Activated CD8-positive, alpha-beta memory T cell treated with anti-CD3 and anti-CD28 coated beads for 1 hour (primary cell): ENCODE measurements around the gene PNP.

Experiments
- DNase-seq, 2 donors: peaks; one replicate each; pipeline ENCODE4 v3.0.0-alpha.2; 2020; ENCODE audit warnings: low read depth in 1 of 2; ENCODE audit errors: extremely low read depth in 1 of 2

Gene PNP

DNA sequence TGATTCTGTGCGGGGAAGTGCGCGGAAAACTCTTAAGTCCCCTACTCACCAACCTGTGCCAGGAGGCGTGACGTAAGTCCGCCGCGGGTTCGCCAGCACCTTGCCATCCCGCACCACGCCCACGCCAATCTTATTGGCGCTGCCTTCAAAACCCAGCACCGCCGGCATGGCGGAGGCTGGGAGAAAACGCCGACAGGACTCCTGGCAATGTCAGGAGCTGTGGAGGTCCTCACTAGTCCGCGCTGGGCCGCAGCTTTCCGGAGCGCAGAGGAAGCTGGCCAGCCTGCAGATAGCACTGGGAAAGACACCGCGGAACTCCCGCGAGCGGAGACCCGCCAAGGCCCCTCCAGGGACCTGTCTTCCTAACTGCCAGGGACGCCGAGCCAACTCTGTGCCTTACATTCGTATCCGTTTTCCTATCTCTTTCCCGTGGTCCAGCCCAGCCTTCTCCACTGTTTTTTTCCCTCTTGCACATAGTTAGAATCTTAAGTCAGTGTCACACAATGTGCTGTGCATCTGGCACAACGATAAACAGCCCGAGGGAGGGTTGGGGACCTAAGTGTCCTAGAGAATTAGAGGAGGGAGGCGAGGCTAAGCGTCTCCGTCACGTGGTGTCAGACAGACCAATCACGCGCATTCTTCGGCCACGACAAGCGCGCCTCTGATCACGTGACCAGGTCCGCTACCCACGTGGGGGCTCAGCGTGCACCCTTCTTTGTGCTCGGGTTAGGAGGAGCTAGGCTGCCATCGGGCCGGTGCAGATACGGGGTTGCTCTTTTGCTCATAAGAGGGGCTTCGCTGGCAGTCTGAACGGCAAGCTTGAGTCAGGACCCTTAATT, 14.5 kb upstream of the PNP start, which contains the start of the genes APEX1 and OSGEP:
Gene APEX1, plus strand, starts transcription at position 711 of the 839 bp plus-strand sequence. CDS start 420 bp downstream, outside the sequence.
Gene OSGEP, minus strand, starts transcription at position 297 of the 839 bp plus-strand sequence. Its CDS starts 129 bp downstream, at position 168.
- peak; percentile 93 to 97 for DNase-seq

DNA sequence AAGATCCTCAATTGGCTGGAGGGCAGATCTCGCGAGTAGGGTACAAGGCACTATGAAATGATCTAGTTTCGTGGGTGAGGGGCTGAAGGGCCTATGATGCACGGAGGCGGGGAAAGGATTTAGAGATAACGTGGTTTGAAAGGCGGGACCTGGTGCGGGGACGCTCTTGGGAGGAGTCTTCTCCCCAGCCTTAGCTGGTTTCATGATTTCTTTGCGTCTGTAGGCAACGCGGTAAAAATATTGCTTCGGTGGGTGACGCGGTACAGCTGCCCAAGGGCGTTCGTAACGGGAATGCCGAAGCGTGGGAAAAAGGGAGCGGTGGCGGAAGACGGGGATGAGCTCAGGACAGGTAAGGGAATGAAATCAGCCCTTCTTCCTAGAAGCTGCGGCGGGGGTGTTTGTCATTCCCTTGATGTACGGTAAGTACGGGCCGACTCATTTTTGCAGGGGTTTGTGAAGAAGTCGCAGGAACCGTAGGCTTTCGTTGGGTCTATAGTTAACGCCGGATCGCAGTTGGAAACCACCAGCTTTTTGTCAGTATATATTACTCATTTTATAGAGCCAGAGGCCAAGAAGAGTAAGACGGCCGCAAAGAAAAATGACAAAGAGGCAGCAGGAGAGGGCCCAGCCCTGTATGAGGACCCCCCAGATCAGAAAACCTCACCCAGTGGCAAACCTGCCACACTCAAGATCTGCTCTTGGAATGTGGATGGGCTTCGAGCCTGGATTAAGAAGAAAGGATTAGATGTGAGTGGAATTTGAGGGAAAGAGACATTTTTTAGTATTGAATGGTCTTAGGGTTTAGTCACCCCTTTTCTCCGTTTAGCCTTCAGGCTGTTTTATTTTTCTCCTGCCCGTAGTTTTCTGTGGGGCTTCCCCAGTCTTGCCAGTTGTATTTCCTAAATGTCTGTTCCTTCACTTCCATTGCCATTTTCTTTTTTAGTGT, 13.6 kb upstream of the PNP start:
- peak; percentile 33 to 37 for DNase-seq

DNA sequence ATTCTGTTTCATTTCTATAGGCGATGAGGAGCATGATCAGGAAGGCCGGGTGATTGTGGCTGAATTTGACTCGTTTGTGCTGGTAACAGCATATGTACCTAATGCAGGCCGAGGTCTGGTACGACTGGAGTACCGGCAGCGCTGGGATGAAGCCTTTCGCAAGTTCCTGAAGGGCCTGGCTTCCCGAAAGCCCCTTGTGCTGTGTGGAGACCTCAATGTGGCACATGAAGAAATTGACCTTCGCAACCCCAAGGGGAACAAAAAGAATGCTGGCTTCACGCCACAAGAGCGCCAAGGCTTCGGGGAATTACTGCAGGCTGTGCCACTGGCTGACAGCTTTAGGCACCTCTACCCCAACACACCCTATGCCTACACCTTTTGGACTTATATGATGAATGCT, 12.2 kb upstream of the PNP start:
- no peak for DNase-seq

DNA sequence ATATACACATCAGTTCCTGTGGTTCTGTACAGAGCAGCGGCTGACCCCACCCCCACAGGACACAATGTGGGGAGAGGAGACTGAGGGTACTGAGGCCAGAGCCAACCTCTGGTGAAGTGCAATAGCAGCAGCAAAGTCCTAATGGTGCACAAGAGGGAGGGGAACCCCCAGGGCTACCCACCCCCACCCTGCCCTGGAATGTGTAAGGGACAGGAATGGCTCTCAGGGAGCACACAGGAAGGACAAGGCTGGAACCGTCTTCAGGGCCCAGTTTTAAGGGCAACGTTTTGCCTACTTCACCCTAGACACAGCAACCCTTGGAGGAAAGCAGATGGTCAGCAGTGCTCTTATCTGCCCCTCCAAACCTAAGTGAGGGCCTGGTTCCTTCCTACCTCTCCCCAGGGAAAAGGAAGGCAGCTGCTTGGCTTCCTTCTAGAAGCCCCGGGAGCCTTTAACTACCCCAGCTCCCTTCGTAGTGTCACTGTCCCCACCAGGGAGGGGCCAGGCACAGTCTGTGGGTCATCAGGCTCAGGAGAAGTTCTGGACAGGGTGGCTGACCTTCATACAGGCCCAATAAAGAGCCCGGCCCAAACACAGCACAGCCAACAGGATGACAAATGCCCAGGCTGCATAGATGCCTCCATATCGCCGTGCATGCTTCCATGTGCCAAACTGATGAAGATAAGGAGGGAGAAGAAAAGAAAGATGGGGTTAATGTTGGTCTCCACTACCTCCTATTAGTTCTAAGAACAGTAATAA, 11.0 kb upstream of the PNP start:
- DNase-seq = no peak

DNA sequence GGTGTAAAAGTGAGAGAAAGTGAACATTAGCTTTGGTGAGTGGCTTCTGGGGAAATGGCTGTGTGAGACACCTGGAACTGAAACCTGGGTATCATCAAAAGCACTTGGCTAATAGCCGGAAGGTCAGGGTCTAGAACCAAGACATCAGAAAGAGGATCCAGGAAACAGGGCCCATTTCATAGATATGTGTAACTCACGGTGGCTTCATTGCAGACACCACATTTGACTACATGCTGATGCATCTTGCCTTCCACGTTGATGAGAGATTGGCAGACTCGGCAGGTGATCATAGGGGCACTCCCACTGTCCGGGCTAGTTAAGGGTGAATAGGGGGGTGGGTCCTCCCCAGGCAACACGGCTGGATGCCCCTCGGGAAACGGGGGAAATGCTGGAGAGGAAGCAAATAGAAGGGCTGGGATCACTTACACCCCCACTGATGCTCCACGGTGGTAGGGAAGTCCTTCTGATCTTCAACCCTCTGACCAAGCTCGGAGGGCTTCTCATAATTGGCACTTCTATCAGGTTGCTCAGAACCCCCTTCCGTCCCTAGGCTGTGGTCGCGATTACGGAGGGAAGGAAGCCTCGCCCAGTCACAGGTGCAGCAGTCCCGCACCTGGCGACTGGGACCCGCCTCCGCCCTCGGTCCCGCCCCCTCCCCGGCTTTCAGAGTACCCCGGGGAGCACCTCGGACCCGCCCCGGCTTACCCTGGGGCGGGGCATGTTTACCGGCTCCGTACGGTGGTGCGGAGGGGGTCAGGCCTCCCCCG, 8.6 kb upstream of the PNP start:
- DNase-seq = no peak

DNA sequence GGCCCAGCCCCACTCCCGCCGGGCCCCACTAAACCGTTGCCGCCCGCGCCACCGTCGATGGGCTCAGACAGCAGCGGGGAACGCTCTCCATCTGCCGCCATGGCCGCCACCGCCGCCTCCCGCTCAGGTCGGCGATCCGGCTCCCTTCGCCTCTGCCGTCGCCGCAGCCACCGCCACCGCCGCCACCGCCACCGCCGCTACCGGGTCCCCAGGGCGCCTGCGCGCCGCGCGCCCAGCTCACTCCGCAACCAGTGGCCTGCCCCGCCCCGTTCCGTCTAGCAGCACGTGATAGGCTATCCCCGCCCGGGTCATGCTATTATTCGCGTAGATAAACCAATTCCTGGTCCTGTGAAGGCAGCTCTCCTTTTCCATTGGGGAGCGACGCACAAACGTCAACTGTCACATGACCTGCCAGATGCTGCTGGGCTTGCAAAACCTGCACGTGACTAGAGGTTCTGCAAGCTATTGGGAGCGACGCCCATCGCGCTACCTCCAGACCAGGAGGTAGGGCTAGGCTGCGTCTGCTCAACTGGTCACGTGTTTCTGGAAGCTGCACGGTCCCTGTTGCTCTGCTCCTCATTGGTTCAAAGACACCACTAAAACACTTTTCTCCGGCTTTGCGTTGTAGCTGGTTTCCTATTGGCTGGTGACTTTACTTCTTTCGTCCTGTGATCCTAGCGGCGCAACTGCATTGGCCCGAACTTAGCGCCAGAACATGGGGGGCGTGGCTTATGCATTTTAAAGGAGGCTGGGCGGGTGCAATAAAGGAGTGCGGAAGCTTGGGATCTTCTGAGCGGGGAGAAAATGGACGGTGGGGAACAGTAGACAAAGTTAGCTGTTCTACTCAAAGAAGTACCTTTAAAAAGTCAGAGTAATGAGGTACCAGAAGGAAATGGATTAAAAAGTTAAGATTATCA, 7.7 kb upstream of the PNP start, which contains the start of gene PIP4P1:
Gene PIP4P1, minus strand, starts transcription at position 210 of the 917 bp plus-strand sequence. Its CDS starts 109 bp downstream, at position 101.
- peak; percentile 95 for DNase-seq

DNA sequence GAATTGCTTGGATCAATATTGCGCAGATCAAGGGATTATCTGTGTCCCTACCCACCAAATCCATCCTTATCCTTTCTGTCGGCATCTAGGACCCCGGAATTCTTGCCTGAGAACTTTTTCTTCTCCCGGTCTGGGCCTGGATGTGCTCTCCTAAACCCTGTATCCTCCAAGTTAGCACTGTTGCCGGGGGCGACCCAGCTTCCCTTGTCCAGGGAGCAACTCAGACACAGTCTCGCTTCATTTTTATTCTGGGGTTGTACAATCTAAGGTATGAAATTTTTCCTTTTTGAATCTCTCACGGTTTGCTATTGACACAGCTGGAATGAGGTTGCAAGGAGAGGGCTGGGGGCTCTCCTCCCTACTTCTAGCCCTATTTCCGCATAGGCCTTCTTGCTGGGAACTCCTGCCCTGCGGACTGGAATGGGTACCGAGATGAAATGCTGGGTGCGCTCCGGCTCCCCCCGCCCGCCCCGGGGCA, 403 bp upstream of the PNP start:
- no peak for DNase-seq

DNA sequence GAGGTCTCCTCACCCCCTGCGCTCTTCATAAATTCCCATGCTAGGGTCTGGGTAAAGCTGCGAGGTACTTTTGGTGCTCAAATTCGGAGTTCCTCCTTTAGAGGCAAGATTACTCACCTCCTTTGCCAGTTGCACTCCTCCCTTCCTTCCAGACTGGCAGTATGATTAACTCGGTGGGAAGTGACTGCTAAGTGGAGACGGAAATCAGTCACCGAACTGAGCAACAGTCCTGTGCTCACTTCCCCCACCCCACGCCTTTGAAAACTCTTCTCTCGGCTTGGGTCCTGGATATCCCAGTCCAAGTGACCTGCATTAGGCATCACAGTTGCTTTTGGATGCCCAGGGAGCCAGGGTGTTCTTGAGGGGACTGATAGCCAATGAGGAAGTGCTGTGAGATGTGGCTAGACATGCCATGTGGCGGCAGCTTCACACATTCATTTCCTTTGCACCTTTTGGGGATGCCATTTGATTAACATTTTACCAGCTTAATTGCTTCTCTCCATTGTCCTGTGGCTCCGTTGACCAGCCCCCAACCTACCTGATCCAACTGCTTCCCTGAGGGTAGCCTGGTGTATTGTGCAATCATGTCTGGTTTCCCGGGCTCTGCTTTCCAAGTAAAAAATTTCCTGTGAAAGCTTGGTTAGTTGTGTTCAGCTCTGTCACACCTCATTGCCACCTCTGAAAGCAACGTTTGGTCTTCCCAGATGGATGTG, 840 bp downstream of the PNP start:
- DNase-seq = no peak

DNA sequence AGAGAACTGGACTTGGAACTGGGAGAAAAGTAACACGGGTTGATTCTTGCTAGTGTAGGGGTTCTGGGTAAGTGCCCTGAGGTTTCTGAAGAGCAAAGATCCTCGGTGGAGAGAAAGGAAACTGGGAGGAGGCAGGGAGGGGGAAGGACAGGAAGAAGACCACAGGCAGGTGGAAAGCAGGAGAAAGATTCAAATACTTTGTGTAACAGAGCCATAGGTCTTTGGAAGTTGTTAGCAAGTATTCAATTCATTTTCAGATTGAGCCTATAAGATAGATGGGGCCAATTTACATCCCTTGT, 1.3 kb downstream of the PNP start:
- no peak for DNase-seq

DNA sequence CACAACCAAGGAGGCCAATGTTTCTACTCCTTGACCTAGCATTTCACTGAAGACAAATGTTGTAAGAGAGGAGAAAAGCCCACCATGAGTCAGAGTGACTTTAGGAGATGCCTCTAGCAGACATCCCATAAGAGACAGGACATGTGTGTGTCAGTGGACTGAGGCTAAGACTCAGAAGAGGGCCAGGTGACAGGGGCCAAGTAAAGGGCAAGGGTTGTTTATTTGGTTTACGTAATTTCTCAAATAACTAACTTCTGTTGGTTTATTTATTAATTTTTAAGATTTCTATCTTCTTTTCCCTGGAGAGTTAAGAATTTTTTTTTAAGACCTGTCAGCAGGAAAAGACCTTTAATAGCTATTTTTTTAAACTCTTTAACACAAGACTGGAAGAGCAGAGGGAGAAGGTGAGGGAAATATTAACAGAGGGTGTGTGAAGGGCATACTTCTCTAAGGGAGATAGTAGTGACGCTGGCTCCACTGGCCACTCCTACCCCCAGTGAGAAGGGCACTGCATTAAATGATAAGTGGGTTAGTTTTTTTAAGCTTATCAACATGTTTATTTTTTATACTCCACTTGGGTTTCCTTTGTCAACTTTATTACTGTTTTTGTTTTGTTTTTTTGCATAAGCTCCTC, 3.4 kb downstream of the PNP start:
- no peak for DNase-seq

DNA sequence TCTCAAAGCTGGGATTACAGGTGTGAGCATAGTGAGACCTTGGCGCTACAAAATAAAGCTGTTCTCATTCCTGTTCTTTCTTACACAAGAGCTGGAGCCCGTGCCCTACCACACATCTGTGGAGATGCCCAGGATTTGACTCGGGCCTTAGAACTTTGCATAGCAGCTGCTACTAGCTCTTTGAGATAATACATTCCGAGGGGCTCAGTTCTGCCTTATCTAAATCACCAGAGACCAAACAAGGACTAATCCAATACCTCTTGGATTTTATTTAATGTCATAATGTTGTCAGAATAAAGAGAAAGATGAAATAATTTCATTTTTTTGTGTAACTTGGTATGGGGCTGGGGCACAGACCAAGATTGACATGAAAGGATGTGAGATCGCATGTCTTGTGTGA, 7.6 kb downstream of the PNP start:
- no peak for DNase-seq

DNA sequence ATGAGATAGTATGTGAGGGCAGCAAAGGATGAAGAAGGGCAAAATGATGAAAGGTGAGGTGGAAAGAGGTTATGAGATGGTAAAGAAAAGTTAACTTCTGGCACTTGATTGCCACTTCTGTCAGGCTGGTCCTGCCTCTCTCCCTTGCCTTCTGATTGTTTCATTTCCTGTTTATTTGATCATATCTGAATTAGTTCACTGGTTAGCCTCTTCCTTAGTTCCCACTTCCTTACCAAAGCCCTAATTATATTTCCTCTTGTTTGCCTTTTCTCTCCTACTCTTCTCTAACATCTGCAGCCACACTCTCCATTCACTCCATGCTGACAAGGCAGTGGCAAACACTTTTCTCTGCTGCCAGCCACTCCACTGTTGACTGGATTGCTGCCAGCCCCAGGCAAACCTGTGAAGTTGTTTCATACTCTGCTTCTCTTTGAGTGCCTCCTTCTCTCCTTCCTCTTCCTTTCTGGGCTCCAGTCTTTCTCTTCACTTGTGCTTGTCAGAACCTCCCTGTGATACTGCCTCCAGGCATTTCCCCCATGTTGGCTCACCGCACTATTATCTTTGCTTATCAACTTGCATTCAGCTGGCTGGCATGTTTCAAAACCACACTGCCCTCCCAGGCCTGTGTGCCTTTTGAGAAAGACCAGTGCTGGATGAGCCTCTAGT, 8.1 kb downstream of the PNP start:
- DNase-seq = no peak

DNA sequence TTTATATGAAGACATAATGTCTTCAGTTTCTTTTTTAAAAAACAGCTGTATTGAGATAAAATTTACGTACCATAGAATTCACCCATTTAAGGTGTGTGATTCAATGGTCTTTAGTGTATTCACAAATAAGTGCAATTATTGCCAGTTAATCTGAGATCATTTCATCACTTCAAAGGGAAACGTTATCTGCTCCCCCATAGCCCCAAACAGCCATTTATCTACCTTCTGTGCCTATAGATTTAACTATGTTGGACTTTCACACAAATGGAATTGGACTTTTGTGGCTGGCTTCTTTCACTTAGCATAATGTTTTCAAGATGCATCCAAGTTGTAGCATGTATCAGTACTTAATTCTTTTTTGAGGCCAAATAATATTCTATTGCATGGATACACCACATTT, 9.7 kb downstream of the PNP start:
- no peak for DNase-seq

DNA sequence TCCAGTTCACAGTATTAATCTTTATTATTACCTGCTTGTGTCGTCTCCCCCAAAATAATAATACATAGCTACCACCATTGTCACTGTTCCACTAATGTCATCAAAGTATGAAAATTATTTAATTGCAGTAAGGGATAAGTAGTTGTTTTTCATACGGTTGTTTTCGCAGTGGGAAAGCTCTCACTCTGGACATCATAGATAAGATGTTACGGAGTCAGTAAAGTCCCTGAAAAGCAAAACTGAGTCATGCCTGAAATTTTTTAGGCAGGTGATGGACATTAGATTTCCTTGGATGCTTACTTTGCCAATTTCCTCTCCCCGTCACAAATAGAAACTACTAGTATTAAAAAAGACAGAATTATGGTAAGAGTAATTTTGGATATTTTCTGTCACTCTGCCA, 13.2 kb downstream of the PNP start:
- DNase-seq = no peak

DNA sequence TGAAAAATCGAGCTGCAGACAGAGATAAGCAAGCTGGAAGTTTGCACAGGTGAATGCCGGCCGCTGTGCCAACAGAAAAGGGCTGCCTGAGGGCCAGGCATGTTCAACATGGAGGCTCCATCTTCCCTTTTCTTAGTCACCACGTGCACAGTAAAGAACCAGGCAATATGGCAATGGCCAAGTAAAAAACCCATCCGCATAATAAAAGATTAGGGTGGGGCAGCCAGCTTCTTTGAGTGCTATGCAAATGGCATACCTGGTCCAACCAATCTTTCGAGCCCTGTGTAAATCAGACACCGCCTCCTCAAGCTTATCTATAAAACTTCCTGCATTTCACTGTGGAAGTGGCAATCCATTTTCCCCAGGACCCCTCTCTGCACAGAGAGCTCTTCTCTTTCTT, 16.7 kb downstream of the PNP start:
- no peak for DNase-seq

DNA sequence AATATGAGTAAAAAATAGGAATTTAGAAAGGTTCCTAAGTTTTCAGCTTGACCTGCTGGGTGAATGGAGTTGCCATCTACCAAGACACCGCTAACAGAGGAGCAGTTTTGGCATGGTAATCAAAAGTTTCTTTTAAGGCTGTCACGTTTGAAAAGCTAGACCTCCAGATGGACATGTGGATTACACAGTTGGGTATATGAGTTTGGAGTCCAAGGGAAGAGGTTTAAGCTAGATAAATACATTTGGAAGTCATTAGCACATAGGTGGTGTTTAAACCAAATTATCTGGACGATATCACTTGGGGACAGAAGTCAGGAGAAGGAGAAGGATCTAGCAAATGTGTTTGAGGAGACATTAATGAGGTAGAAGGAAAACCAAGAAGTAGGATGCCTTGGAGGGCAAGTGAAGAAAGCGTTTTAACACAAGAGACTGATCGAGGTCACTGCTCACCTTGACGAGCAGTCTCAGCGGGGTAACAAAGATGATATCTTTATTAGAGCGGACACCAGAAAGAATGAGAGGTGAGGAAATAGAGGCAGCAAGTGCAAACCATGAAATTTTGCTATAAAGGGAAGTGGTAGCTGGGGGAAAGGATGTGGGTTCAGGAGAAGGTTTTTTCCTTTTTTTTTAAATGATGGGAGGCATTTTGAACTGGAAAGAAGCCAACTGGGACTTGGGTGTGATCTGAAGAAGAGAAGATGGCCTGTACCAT, 17.6 kb downstream of the PNP start:
- no peak for DNase-seq

DNA sequence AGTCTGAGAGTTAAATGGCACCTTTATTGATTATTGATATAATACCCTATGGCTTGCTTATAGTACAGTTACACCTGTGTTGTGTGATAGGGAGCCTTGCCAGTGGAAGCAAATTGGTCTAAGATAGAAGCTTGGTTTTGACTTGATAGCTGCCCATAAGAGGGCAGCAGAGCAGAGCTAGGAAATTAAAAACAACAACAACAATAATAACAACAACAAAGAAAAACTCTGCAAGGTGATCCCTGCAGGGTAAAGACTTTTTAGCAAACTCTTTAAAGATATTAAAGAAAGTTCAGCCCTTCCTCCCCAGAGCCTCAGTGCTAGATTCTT, 18.2 kb downstream of the PNP start:
- DNase-seq = no peak
